ENCODE measurements around the gene VSX2. TPM values are rescaled to one million over a fixed set of nuclear protein-coding genes. Genes with fewer than 3 reads are reported as not detected.

VSX2 gene
- total and polyA plus RNA-seq, 2 experiments from 2014 or later = 0.49 to 0.52 TPM

DNA sequence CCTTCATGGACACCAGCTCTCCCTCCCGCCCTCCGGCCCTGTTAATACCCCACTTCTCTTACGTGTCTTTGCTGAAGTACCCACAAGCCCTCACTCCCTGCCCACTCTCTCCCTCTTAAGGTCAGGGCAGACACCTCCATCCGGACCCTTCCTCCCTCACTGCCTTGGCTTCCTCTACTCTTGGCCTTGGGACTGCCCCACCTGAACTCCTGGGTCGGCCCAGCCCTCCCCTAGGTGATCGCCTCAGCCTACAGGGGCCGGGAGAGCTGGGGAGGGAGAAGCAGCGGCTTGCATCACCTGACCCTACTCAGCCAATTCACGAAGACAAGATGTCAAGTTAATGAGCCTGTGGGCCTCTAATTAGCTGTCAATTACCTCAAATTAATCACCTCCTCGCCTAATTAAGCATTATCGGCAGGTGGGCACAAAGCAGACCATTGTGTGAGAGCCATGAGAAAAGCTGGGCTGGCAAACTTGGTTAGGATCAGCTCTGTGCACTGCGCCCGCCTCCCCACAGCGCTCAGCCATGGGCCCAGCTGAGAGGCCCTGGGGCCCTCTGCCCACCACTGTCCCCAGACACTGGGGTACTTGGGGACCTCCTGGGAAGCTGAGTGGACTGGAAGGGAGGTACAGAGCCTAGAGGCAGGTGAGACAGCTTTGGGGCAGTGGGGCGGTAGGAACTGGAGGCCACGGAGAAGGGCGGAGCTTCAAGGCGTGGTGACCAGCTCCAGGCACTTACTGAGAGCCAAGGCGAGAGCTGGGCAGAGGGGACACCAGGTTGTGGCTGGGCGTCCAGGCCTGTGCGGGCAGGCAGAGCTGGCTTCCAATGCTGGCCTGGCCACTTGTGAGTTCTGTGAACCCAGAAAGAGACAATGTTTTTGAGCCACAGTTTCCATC lies 25.1 kb upstream of the VSX2 start:
- TF ChIP-seq CTCF (conservative IDR thresholded peaks at IDR 0.05; ENCODE audit: low read depth in 2 of 2) = no peak
- TF ChIP-seq CREB1 (CRISPR knock-in tag; IDR thresholded peaks at IDR 0.05; ENCODE audit: low read depth) = no peak
- TF ChIP-seq JUNB (IDR thresholded peaks at IDR 0.05; ENCODE audit: unreplicated experiment) = no peak
- TF ChIP-seq EZH2 (IDR thresholded peaks at IDR 0.05; ENCODE audit: low read depth, unreplicated experiment) = no peak
- no peak for TF ChIP-seq ZNF114 (CRISPR knock-in tag; IDR thresholded peaks at IDR 0.05)
- TF ChIP-seq ETS1 (IDR thresholded peaks at IDR 0.05) = no peak
- TF ChIP-seq NANOG (IDR thresholded peaks at IDR 0.05; ENCODE audit: borderline replicate concordance) = no peak
- no peak for TF ChIP-seq REST (IDR thresholded peaks at IDR 0.05; ENCODE audit: unreplicated experiment)
- TF ChIP-seq, protein P1, sequence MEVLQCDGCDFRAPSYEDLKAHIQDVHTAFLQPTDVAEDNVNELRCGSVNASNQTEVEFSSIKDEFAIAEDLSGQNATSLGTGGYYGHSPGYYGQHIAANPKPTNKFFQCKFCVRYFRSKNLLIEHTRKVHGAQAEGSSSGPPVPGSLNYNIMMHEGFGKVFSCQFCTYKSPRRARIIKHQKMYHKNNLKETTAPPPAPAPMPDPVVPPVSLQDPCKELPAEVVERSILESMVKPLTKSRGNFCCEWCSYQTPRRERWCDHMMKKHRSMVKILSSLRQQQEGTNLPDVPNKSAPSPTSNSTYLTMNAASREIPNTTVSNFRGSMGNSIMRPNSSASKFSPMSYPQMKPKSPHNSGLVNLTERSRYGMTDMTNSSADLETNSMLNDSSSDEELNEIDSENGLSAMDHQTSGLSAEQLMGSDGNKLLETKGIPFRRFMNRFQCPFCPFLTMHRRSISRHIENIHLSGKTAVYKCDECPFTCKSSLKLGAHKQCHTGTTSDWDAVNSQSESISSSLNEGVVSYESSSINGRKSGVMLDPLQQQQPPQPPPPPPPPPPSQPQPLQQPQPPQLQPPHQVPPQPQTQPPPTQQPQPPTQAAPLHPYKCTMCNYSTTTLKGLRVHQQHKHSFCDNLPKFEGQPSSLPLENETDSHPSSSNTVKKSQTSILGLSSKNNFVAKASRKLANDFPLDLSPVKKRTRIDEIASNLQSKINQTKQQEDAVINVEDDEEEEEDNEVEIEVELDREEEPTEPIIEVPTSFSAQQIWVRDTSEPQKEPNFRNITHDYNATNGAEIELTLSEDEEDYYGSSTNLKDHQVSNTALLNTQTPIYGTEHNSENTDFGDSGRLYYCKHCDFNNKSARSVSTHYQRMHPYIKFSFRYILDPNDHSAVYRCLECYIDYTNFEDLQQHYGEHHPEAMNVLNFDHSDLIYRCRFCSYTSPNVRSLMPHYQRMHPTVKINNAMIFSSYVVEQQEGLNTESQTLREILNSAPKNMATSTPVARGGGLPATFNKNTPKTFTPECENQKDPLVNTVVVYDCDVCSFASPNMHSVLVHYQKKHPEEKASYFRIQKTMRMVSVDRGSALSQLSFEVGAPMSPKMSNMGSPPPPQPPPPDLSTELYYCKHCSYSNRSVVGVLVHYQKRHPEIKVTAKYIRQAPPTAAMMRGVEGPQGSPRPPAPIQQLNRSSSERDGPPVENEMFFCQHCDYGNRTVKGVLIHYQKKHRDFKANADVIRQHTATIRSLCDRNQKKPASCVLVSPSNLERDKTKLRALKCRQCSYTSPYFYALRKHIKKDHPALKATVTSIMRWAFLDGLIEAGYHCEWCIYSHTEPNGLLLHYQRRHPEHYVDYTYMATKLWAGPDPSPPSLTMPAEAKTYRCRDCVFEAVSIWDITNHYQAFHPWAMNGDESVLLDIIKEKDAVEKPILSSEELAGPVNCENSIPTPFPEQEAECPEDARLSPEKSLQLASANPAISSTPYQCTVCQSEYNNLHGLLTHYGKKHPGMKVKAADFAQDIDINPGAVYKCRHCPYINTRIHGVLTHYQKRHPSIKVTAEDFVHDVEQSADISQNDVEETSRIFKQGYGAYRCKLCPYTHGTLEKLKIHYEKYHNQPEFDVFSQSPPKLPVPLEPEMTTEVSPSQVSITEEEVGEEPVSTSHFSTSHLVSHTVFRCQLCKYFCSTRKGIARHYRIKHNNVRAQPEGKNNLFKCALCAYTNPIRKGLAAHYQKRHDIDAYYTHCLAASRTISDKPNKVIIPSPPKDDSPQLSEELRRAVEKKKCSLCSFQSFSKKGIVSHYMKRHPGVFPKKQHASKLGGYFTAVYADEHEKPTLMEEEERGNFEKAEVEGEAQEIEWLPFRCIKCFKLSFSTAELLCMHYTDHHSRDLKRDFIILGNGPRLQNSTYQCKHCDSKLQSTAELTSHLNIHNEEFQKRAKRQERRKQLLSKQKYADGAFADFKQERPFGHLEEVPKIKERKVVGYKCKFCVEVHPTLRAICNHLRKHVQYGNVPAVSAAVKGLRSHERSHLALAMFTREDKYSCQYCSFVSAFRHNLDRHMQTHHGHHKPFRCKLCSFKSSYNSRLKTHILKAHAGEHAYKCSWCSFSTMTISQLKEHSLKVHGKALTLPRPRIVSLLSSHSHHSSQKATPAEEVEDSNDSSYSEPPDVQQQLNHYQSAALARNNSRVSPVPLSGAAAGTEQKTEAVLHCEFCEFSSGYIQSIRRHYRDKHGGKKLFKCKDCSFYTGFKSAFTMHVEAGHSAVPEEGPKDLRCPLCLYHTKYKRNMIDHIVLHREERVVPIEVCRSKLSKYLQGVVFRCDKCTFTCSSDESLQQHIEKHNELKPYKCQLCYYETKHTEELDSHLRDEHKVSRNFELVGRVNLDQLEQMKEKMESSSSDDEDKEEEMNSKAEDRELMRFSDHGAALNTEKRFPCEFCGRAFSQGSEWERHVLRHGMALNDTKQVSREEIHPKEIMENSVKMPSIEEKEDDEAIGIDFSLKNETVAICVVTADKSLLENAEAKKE (CRISPR knock-in tag; IDR thresholded peaks at IDR 0.05) = no peak
- TF ChIP-seq EZH2phosphoT487 (IDR thresholded peaks at IDR 0.05; ENCODE audit: unreplicated experiment) = no peak
- TF ChIP-seq ZNF331 (CRISPR knock-in tag; IDR thresholded peaks at IDR 0.05; ENCODE audit: low read depth) = no peak
- no peak for TF ChIP-seq POLR2AphosphoS5 (IDR thresholded peaks at IDR 0.05; ENCODE audit: low read depth)
- TF ChIP-seq STAT1 (IDR thresholded peaks at IDR 0.05; ENCODE audit: unreplicated experiment) = no peak
- H2AFZ ChIP-seq = peak overlapping the region; percentile 90; the same call in 1 of the 2 replicates
- H3K9me2 ChIP-seq (ENCODE audit: insufficient read depth) = no peaks in the 10 kb centered on the region
- H3K27me3 ChIP-seq (ENCODE audit: insufficient read depth) = peaks cover 20% of the 10 kb centered on the region; the same call in 1 of the 2 replicates
- ATAC-seq = peak; percentile 15
- peak; percentile 24 for DNase-seq (ENCODE audit: low spot score)
- no peaks in the 10 kb centered on the region for H4K20me1 ChIP-seq (replicated peaks; ENCODE audit: insufficient read depth)
- no peak overlapping the region for H3K27ac ChIP-seq (ENCODE audit: low read depth)
- H3K9me3 Mint-ChIP-seq = no peaks in the 10 kb centered on the region
- H3K4me3 ChIP-seq = no peak overlapping the region
- H3K27me3 Mint-ChIP-seq (ENCODE audit: insufficient read depth, low read depth, poor library complexity) = peaks cover 37% of the 10 kb centered on the region
- no peaks in the 10 kb centered on the region for H3K79me2 ChIP-seq (replicated peaks; ENCODE audit: insufficient read depth)
- no peaks in the 10 kb centered on the region for H3K36me3 ChIP-seq (ENCODE audit: insufficient read depth)
- no peaks in the 10 kb centered on the region for H3F3A ChIP-seq (replicated peaks; ENCODE audit: low read depth)
- no peak overlapping the region for H3K4me2 ChIP-seq
- H3K4me1 Mint-ChIP-seq = peaks cover 8% of the 10 kb centered on the region
- no peaks in the 10 kb centered on the region for H3K36me3 Mint-ChIP-seq (ENCODE audit: low read depth)
- H3K4me1 ChIP-seq (ENCODE audit: insufficient read depth) = no peaks in the 10 kb centered on the region
- H3K27ac Mint-ChIP-seq = no peak overlapping the region
- H3K4me3 Mint-ChIP-seq = no peak overlapping the region
